ENCODE data around the gene PLEKHG3. TPM values are rescaled to one million over a fixed set of nuclear protein-coding genes. Genes with fewer than 3 reads are reported as not detected.
A peak's percentile ranks its signal among the peaks of the same experiment; 100 is the strongest.

PLEKHG3 gene
- total and polyA plus RNA-seq, 9 donors, result 17.5 to 92.9 (median 67.7) TPM

GRCh38 chr14:64773046-64773445 lies 68.8 kb downstream of the PLEKHG3 start:
- Histone ChIP-seq H3K4me3 (no peak overlapping the region), H3K4me1 (ENCODE audit: insufficient read depth) (no peaks in the 10 kb centered on the region), H3K9me3 (no peaks in the 10 kb centered on the region), H3K27ac (no peak overlapping the region), H3K27me3 (no peaks in the 10 kb centered on the region), H3K36me3 (no peaks in the 10 kb centered on the region)
- intact Hi-C loops (cut with DNase I), result no loop called here
- no peak for DNase-seq
- 89 to 97% (median 91%) methylated on average over 18 of the region's 18 CpGs for WGBS, 3 donors
- TF ChIP-seq POLR2A (IDR thresholded peaks at IDR 0.05), result no peak
- TF ChIP-seq CTCF (IDR thresholded peaks at IDR 0.05), result no peak
- TF ChIP-seq EP300 (IDR thresholded peaks at IDR 0.05), result no peak

GRCh38 chr14:64773577-64773976 lies 69.4 kb downstream of the PLEKHG3 start:
- Histone ChIP-seq H3K36me3 (no peaks in the 10 kb centered on the region), H3K4me1 (ENCODE audit: insufficient read depth) (no peaks in the 10 kb centered on the region), H3K9me3 (no peaks in the 10 kb centered on the region), H3K27me3 (no peaks in the 10 kb centered on the region), H3K27ac (no peak overlapping the region), H3K4me3 (no peak overlapping the region)
- WGBS, 3 donors, result 78 to 100% (median 80%) methylated on average over 3 of the region's 3 CpGs
- TF ChIP-seq POLR2A (IDR thresholded peaks at IDR 0.05) (no peak), EP300 (IDR thresholded peaks at IDR 0.05) (no peak), CTCF (IDR thresholded peaks at IDR 0.05) (no peak)
- DNase-seq, result no peak
- intact Hi-C loops (cut with DNase I), result no loop called here

- no peak overlapping the region for H3K27ac ChIP-seq
- H3K4me3 ChIP-seq, result no peak overlapping the region
- 93 to 94% (median 94%) methylated on average over 16 of the region's 16 CpGs for WGBS, 3 donors
- intact Hi-C loops (cut with DNase I), result no loop called here
- DNase-seq, result peak in 1 of 5 donors; percentile 28
- TF ChIP-seq POLR2A (IDR thresholded peaks at IDR 0.05) (no peak), CTCF (IDR thresholded peaks at IDR 0.05) (no peak), EP300 (IDR thresholded peaks at IDR 0.05) (no peak)
- no peaks in the 10 kb centered on the region for H3K4me1 ChIP-seq (ENCODE audit: insufficient read depth)
- no peaks in the 10 kb centered on the region for H3K9me3 ChIP-seq
- H3K27me3 ChIP-seq, result no peaks in the 10 kb centered on the region
- no peaks in the 10 kb centered on the region for H3K36me3 ChIP-seq
These were observed 70.0 kb downstream of the PLEKHG3 start for GRCh38 chr14:64774272-64774671.

- WGBS, 3 donors, result 84 to 90% (median 88%) methylated on average over 25 of the region's 25 CpGs
- TF ChIP-seq CTCF (IDR thresholded peaks at IDR 0.05), result no peak
- no peak for TF ChIP-seq POLR2A (IDR thresholded peaks at IDR 0.05)
- TF ChIP-seq EP300 (IDR thresholded peaks at IDR 0.05), result no peak
These were observed 71.0 kb downstream of the PLEKHG3 start for GRCh38 chr14:64775081-64775777.

More at GRCh38 chr14:64775081-64775777, 71.0 kb downstream of the PLEKHG3 start:
- intact Hi-C loops (cut with DNase I), result no loop called here
- Histone ChIP-seq H3K27me3 (no peaks in the 10 kb centered on the region), H3K4me1 (ENCODE audit: insufficient read depth) (no peaks in the 10 kb centered on the region), H3K9me3 (no peaks in the 10 kb centered on the region), H3K27ac (no peak overlapping the region), H3K36me3 (no peaks in the 10 kb centered on the region), H3K4me3 (no peak overlapping the region)
- peak in 1 of 5 donors; percentile 28 for DNase-seq
